Natural killer cell treated with Interleukin-12 subunit alpha and Interleukin-12 subunit beta and Interleukin-15 and Interleukin-18, amount 100 ng/mL, for 72 hours (primary cell): ENCODE measurements around the gene SFMBT2. TPM values are rescaled to one million over a fixed set of nuclear protein-coding genes. Genes with fewer than 3 reads are reported as not detected.
"Not testable (repeated sequence)": the region's sequence is repeated elsewhere in the genome, so short reads cannot be mapped to it uniquely, and the experiment has no call there.

Experiments used
- ATAC-seq, 2 donors: fragments of 150-1000 bp; cut with Tn5 transposase in 1 of 2; sonication (Bioruptor Pico), chemical (Tn5 transposase) in 1 of 2; 2 replicates each; pipeline ENCODE4 v1.10.0; 2021
- DNase-seq: peaks from one replicate; pipeline ENCODE4 v3.0.0; 2022; ENCODE audit warnings: low spot score
- H3K27ac Mint-ChIP-seq, 2 donors: 1 replicate in 1 of 2; 2 replicates in 1 of 2; pipeline ENCODE4 v1.8.0; 2022; ENCODE audit warnings: mixed read lengths in 2 of 2, mild to moderate bottlenecking in 1 of 2, moderate library complexity in 1 of 2
- H3K27me3 Mint-ChIP-seq, 2 donors: 1 replicate in 1 of 2; 2 replicates in 1 of 2; pipeline ENCODE4 v1.8.0; 2022; ENCODE audit warnings: mixed read lengths in 2 of 2
- H3K36me3 Mint-ChIP-seq: one replicate; pipeline ENCODE4 v1.8.0; 2022; ENCODE audit warnings: mixed read lengths
- H3K4me1 Mint-ChIP-seq, 2 donors: 1 replicate in 1 of 2; 2 replicates in 1 of 2; pipeline ENCODE4 v1.8.0; 2022; ENCODE audit warnings: low read depth in 2 of 2, mixed read lengths in 2 of 2, mild to moderate bottlenecking in 1 of 2
- H3K4me3 Mint-ChIP-seq: one replicate; pipeline ENCODE4 v1.8.0; 2022; ENCODE audit warnings: mixed read lengths
- H3K9me3 Mint-ChIP-seq: 2 replicates; pipeline ENCODE4 v1.8.0; 2022; ENCODE audit warnings: mixed read lengths
- total RNA-seq, 2 donors: library from RNA; stranded (reverse); gene quantifications; one replicate each; pipeline ENCODE4 v1.2.3, GENCODE V29; 2022

SFMBT2 gene
- total RNA-seq, 2 donors from 2014 or later, result 94.9 to 101 TPM

- H3K4me3 Mint-ChIP-seq, result peak overlapping the region; percentile 98
- ATAC-seq, result no peak
- peaks cover 57 to 63% of the 10 kb centered on the region in 2 donors for H3K4me1 Mint-ChIP-seq
- H3K36me3 Mint-ChIP-seq, result peaks cover 17% of the 10 kb centered on the region
- no peak for DNase-seq
- no peaks in the 10 kb centered on the region for H3K27me3 Mint-ChIP-seq
- no peaks in the 10 kb centered on the region for H3K9me3 Mint-ChIP-seq
- H3K27ac Mint-ChIP-seq, result peak overlapping the region; percentile 26 to 95
Observed at GRCh38 chr10:7405637-7406036, 5.2 kb downstream of the SFMBT2 start.

GRCh38 chr10:7403620-7404019 is 7.2 kb downstream of the SFMBT2 start:
- ATAC-seq (no peak), DNase-seq (no peak)
- Mint-ChIP-seq H3K36me3 (peaks cover 9% of the 10 kb centered on the region), H3K27ac (no peak overlapping the region), H3K4me3 (no peak overlapping the region), H3K27me3 (no peaks in the 10 kb centered on the region), H3K9me3 (no peaks in the 10 kb centered on the region), H3K4me1 (peaks cover 54 to 64% of the 10 kb centered on the region in 2 donors)

GRCh38 chr10:7401782-7402181 is 9.1 kb downstream of the SFMBT2 start:
- no peak for ATAC-seq
- no peak for DNase-seq
- H3K9me3 Mint-ChIP-seq, result no peaks in the 10 kb centered on the region
- peaks cover 18% of the 10 kb centered on the region for H3K36me3 Mint-ChIP-seq
- H3K4me3 Mint-ChIP-seq, result no peak overlapping the region
- peaks cover 64 to 68% of the 10 kb centered on the region in 2 donors for H3K4me1 Mint-ChIP-seq
- no peak overlapping the region for H3K27ac Mint-ChIP-seq
- H3K27me3 Mint-ChIP-seq, result no peaks in the 10 kb centered on the region

GRCh38 chr10:7401156-7401555 is 9.7 kb downstream of the SFMBT2 start:
- Mint-ChIP-seq H3K4me3 (no peak overlapping the region), H3K27ac (no peak overlapping the region), H3K36me3 (peaks cover 18% of the 10 kb centered on the region), H3K4me1 (peaks cover 65 to 72% of the 10 kb centered on the region in 2 donors), H3K27me3 (no peaks in the 10 kb centered on the region), H3K9me3 (no peaks in the 10 kb centered on the region)
- DNase-seq (no peak), ATAC-seq (no peak)

DNA sequence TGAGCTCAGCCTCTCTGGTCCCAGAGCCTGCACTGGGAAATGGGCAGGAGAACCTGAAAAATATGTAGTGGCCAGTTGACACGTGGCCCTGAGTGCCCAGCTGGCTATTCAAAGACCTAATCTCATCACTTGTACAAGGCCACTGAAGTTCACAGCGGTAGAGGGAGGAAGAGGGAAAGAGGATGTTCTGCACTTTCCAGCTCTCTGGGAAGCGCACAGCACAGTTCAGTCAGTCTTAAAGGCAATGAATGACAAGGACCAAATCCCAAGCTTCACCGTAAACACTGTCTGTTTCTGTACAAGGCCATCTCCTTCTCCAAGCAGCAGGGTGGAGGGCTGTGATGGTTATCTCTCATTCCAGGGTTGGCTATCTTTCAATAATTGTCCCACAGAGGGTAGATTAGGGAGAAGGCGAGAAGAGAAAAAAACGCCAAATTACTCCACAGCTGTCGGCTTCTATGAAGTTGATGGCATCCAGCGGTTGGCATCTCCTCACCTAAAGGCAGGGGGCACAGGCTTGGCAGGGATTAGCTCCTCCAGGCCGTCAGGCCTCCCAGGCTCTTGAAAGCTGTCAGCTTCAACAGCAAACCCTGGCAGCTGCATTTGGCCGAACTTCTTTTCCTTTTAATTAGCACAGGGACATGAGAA is 10.6 kb downstream of the SFMBT2 start:
- Mint-ChIP-seq H3K36me3 (peaks cover 14% of the 10 kb centered on the region), H3K4me1 (peaks cover 66 to 71% of the 10 kb centered on the region in 2 donors), H3K27ac (no peak overlapping the region), H3K27me3 (no peaks in the 10 kb centered on the region), H3K9me3 (no peaks in the 10 kb centered on the region), H3K4me3 (no peak overlapping the region)
- no peak for DNase-seq
- no peak for ATAC-seq

- DNase-seq (no peak), ATAC-seq (no peak)
- peaks cover 12% of the 10 kb centered on the region for H3K36me3 Mint-ChIP-seq
- H3K4me3 Mint-ChIP-seq, result no peak overlapping the region
- no peaks in the 10 kb centered on the region for H3K27me3 Mint-ChIP-seq
- H3K27ac Mint-ChIP-seq, result no peak overlapping the region
- no peaks in the 10 kb centered on the region for H3K9me3 Mint-ChIP-seq
- H3K4me1 Mint-ChIP-seq, result peaks cover 64 to 68% of the 10 kb centered on the region in 2 donors
Observed at GRCh38 chr10:7399533-7399932, 11.3 kb downstream of the SFMBT2 start.

- peaks cover 64 to 70% of the 10 kb centered on the region in 2 donors for H3K4me1 Mint-ChIP-seq
- no peak overlapping the region for H3K27ac Mint-ChIP-seq
Observed at GRCh38 chr10:7397049-7398035, 13.5 kb downstream of the SFMBT2 start.

DNA sequence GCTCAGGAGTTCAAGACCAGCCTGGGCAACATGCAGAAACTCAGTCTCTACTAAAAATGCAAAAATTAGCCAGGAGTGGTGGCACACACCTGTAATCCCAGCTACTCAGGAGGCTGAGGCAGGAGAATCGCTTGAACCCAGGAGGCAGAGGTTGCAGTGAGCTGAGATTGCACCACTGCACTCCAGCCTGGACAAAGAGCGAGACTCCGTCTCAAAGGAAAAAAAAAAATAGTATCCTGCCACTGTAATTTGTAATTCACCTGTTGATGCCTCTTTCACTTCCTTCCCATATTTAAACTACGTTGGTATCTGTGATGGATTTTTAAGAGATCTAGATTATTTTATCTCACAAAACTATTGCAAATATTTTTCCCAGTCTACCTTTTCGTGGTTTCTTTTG is 18.5 kb downstream of the SFMBT2 start:
- H3K9me3 Mint-ChIP-seq, DNase-seq, H3K4me3 Mint-ChIP-seq, H3K27me3 Mint-ChIP-seq, ATAC-seq, H3K36me3 Mint-ChIP-seq: not testable (repeated sequence)
- Mint-ChIP-seq H3K4me1 (peaks cover 55 to 62% of the 10 kb centered on the region in 2 donors), H3K27ac (peak overlapping the region in 1 of 2 donors; percentile 15)

More at GRCh38 chr10:7397049-7398035, 13.5 kb downstream of the SFMBT2 start:
- ATAC-seq, result peak in 1 of 2 donors; percentile 72
- H3K4me3 Mint-ChIP-seq, result no peak overlapping the region
- DNase-seq, result no peak
- H3K36me3 Mint-ChIP-seq, result peaks cover 12% of the 10 kb centered on the region
- H3K9me3 Mint-ChIP-seq, result no peaks in the 10 kb centered on the region
- no peaks in the 10 kb centered on the region for H3K27me3 Mint-ChIP-seq

DNA sequence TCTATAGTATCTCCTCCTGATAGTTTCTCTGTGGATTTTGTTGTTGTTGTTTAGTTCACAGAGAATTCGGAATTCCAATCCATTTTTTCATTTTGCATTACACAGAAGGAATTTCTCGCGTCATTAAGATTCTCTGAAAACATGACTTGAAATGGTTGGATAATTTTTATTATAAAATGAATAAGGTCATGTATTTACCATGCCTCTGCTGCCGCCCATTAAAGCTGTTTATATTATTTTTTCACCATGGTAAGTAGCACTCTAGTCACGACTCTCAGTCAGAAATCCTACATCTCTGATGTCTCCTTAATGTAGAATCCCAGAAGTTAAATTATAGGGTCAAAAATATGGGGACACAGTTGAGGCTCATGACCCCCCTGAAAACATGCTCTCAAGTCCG is 19.1 kb downstream of the SFMBT2 start:
- Mint-ChIP-seq H3K36me3 (peaks cover 4% of the 10 kb centered on the region), H3K27ac (no peak overlapping the region), H3K27me3 (no peaks in the 10 kb centered on the region), H3K9me3 (no peaks in the 10 kb centered on the region), H3K4me1 (peaks cover 55 to 61% of the 10 kb centered on the region in 2 donors), H3K4me3 (no peak overlapping the region)
- ATAC-seq (no peak), DNase-seq (no peak)

DNA sequence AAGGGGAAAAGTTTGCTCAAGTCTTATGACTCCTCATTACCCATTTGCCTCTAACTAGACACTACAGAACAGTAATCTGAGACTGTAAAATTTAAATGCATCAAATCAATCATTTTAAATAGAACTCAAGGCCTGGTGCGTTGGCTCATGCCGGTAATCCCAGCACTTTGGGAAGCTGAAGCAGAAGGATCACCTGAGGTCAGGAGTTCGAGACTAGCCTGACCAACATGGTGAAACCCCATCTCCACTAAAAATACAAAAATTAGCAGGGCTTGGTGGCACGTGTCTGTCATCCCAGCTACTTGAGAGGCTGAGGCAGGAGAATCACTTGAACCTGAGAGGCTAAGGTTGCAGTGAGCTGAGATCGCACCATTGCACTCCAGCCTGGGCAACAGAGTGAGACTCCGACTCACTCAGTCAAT is 20.1 kb downstream of the SFMBT2 start:
- H3K4me3 Mint-ChIP-seq, H3K9me3 Mint-ChIP-seq, H3K36me3 Mint-ChIP-seq, ATAC-seq, DNase-seq, H3K27me3 Mint-ChIP-seq: not testable (repeated sequence)
- H3K27ac Mint-ChIP-seq, result peak overlapping the region in 1 of 2 donors; percentile 74
- peaks cover 51 to 57% of the 10 kb centered on the region in 2 donors for H3K4me1 Mint-ChIP-seq

GRCh38 chr10:7389844-7390243 is 21.0 kb downstream of the SFMBT2 start:
- ATAC-seq (no peak), DNase-seq (no peak)
- Mint-ChIP-seq H3K4me1 (peaks cover 51 to 58% of the 10 kb centered on the region in 2 donors), H3K27me3 (no peaks in the 10 kb centered on the region), H3K4me3 (no peak overlapping the region), H3K9me3 (no peaks in the 10 kb centered on the region), H3K36me3 (peaks cover 4% of the 10 kb centered on the region), H3K27ac (peak overlapping the region; percentile 54 to 87)

DNA sequence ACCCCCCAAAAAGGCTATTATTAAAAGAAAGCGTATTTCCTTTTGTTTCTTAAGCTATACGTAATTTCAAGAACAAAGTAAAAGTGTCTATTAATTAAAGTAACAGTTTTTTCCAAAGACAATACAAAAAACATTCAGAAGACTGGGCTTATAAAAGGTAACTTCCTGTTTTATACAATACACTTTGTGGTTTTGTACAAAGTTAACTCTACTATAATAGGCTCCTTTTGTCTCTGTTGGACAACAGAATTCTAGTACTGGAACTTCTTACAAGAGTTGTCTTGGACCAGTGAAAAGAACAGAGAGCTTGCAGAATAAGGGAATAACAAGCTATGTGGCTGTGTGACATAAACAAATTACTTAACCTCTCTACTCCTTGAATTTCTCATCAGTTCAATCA is 21.5 kb downstream of the SFMBT2 start:
- ATAC-seq, result no peak

DNA sequence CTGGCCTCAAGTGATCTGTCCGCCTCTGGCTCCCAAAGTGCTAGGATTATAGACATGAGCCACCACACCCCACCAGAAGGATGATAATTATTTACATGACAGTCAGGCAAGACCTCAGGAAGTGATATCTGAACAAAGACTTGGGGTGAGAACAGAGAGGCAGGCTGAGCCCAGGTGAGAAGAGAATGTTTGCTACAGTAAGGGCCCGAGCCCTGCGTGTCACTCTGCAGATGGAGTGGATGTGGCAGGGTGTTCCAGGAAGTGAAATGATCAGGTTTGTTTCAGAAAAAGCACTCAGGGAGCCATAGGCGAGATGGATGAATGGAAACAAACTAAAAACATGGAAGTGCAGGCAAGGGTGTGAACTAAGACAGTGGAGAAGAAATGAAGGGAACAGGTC is 22.2 kb downstream of the SFMBT2 start:
- DNase-seq, result no peak
- peak overlapping the region; percentile 47 for H3K4me3 Mint-ChIP-seq
- peaks cover 4% of the 10 kb centered on the region for H3K36me3 Mint-ChIP-seq
- H3K27ac Mint-ChIP-seq, result peak overlapping the region; percentile 54 to 87
- no peaks in the 10 kb centered on the region for H3K9me3 Mint-ChIP-seq
- peak; percentile 68 to 73 for ATAC-seq
- H3K4me1 Mint-ChIP-seq, result peaks cover 48 to 52% of the 10 kb centered on the region in 2 donors
- H3K27me3 Mint-ChIP-seq, result no peaks in the 10 kb centered on the region

More for the DNA sequence above, 21.5 kb downstream of the SFMBT2 start:
- no peaks in the 10 kb centered on the region for H3K27me3 Mint-ChIP-seq
- H3K4me1 Mint-ChIP-seq, result peaks cover 51 to 56% of the 10 kb centered on the region in 2 donors
- peaks cover 4% of the 10 kb centered on the region for H3K36me3 Mint-ChIP-seq
- H3K9me3 Mint-ChIP-seq, result no peaks in the 10 kb centered on the region
- H3K27ac Mint-ChIP-seq, result peak overlapping the region; percentile 54 to 87
- H3K4me3 Mint-ChIP-seq, result no peak overlapping the region
- no peak for DNase-seq

DNA sequence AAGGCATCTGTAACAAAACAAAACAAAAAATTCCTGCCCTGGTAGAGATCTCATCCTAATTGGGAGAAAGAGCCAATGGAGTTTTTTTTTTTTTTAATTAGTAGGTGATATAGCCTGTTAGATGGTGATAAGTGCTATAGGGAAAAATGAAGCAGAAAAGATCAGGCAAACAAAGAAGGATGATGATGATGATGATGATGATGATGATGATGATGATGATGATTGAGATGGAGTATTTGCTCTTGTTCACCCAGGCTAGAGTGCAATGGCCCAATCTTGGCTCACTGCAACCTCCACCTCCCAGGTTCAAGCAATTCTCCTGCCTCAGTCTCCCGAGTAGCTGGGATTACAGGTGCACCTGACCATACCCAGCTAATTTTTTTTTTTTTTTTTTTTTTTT is 22.7 kb downstream of the SFMBT2 start:
- H3K9me3 Mint-ChIP-seq, result not testable (repeated sequence)
- peak overlapping the region; percentile 52 for H3K4me3 Mint-ChIP-seq

More for the DNA sequence above, 22.7 kb downstream of the SFMBT2 start:
- not testable (repeated sequence) for H3K27me3 Mint-ChIP-seq, DNase-seq, ATAC-seq, H3K36me3 Mint-ChIP-seq
- H3K27ac Mint-ChIP-seq, result peak overlapping the region; percentile 54 to 87
- H3K4me1 Mint-ChIP-seq, result peaks cover 51 to 56% of the 10 kb centered on the region in 2 donors
